ENCODE results near the gene MLN.

Gene MLN

DNA sequence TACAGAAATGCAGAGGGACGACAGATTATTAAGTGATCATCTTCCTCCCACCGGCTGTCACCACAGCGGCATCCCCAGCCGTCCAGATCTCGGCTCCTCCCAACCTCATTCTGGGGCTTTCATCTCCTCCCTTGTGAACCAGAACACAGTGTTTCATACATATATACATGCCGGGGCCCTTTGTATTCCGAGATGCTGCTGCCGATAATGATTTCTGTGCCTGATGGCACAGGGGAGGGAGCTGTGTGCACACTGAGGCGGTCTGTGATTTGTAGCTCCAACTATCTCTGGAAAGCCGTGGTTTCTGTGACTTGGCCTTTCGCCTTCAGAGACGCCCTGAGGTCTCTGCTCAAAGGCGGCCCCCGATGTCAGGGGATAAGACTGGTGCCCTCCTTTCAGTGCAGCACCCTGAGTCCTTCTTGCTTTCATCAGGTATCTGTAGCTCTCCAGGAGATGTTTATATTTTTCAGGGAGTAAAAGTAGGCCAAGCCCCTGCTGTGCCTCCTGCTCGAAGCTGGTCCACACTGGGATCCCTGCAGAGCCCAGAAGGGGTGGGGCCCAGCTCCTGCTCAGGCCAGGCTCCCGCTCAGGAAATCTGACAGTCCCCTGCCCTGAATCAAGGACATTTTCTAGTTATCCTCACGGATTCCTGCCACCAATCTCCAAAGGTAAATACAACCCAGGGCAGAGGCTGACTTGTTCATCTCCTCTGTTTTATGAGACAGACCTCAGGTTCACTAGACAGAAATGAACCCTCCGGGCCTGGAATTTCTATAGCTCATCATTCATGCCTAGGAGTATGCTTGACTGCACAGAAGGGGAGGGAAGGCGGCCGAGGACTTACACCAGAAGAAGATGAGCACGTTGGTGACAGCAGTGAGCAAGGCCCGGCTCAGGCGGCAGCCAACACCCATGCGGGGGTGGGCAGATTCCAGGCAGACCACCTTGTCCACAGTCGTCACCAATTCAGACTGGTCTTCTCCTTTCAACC is 26.1 kb downstream of the MLN start:
- H3K36me3 ChIP-seq (replicated peaks; ENCODE audit: insufficient read depth, low read length): no peaks in the 10 kb centered on the region
- no peak for DNase-seq
- H3K27me3 ChIP-seq (replicated peaks; ENCODE audit: insufficient read depth, low read length): no peaks in the 10 kb centered on the region
- H4K20me1 ChIP-seq (ENCODE audit: insufficient read depth, low read length): no peaks in the 10 kb centered on the region
- no peaks in the 10 kb centered on the region for H3K79me2 ChIP-seq (ENCODE audit: low read length)
- H3K9me2 ChIP-seq (replicated peaks; ENCODE audit: insufficient read depth, low read length): no peaks in the 10 kb centered on the region
- TF ChIP-seq EZH2phosphoT487 (IDR thresholded peaks at IDR 0.05; ENCODE audit: low read length): no peak
- no peak for TF ChIP-seq CTCF (IDR thresholded peaks at IDR 0.05; ENCODE audit: low read length)
- no peak for TF ChIP-seq EZH2 (optimal IDR thresholded peaks at IDR 0.05; ENCODE audit: low read depth, low read length)
- no peaks in the 10 kb centered on the region for H3K9me3 ChIP-seq (replicated peaks; ENCODE audit: insufficient read depth, low read length)
- no peaks in the 10 kb centered on the region for H3F3A ChIP-seq (ENCODE audit: insufficient read depth, low read length)
- H3K4me1 ChIP-seq (ENCODE audit: low read length): no peaks in the 10 kb centered on the region
- no peak overlapping the region for H3K4me3 ChIP-seq (ENCODE audit: low read length)
- H3K4me2 ChIP-seq (ENCODE audit: low read depth, low read length): no peak overlapping the region
- H3K9ac ChIP-seq (ENCODE audit: low read length): no peak overlapping the region
- H2AFZ ChIP-seq (ENCODE audit: low read length): no peak overlapping the region
- no peak overlapping the region for H3K27ac ChIP-seq (ENCODE audit: low read length)

GRCh38 chr6:33776764-33777163 is 27.0 kb downstream of the MLN start:
- Histone ChIP-seq H3F3A (ENCODE audit: insufficient read depth, low read length) (no peaks in the 10 kb centered on the region), H3K79me2 (ENCODE audit: low read length) (no peaks in the 10 kb centered on the region), H3K4me3 (ENCODE audit: low read length) (no peak overlapping the region), H3K27ac (ENCODE audit: low read length) (no peak overlapping the region), H2AFZ (ENCODE audit: low read length) (no peak overlapping the region), H3K4me2 (ENCODE audit: low read depth, low read length) (no peak overlapping the region), H3K9ac (ENCODE audit: low read length) (no peak overlapping the region), H4K20me1 (ENCODE audit: insufficient read depth, low read length) (no peaks in the 10 kb centered on the region), H3K9me2 (replicated peaks; ENCODE audit: insufficient read depth, low read length) (no peaks in the 10 kb centered on the region), H3K4me1 (ENCODE audit: low read length) (no peaks in the 10 kb centered on the region), H3K9me3 (replicated peaks; ENCODE audit: insufficient read depth, low read length) (no peaks in the 10 kb centered on the region), H3K27me3 (replicated peaks; ENCODE audit: insufficient read depth, low read length) (no peaks in the 10 kb centered on the region), H3K36me3 (replicated peaks; ENCODE audit: insufficient read depth, low read length) (no peaks in the 10 kb centered on the region)
- no peak for DNase-seq
- TF ChIP-seq EZH2 (optimal IDR thresholded peaks at IDR 0.05; ENCODE audit: low read depth, low read length) (no peak), CTCF (IDR thresholded peaks at IDR 0.05; ENCODE audit: low read length) (no peak), EZH2phosphoT487 (IDR thresholded peaks at IDR 0.05; ENCODE audit: low read length) (no peak)

DNA sequence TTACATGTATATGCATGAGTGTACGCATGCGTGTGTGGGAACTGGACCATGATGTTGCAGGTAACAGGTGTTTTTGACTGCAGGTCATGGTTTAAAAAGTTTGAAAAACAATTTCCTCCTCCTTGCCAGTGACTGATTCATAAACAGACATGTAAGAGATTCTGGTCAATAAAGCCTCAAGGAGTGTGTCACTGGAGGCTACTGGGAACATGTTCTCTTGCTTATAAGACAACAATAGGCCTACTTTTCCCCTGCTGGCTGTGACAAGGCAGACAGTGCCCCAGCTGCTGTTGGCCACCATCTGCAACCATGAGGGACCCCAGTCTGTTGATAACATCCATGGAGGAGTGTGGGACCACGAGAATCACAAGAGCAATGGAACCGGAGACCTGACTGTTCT is 27.6 kb downstream of the MLN start:
- Histone ChIP-seq H3K9me3 (replicated peaks; ENCODE audit: insufficient read depth, low read length) (no peaks in the 10 kb centered on the region), H3K4me1 (ENCODE audit: low read length) (no peaks in the 10 kb centered on the region), H3K9ac (ENCODE audit: low read length) (no peak overlapping the region), H3K36me3 (replicated peaks; ENCODE audit: insufficient read depth, low read length) (no peaks in the 10 kb centered on the region), H3K27ac (ENCODE audit: low read length) (no peak overlapping the region), H3K9me2 (replicated peaks; ENCODE audit: insufficient read depth, low read length) (no peaks in the 10 kb centered on the region), H3K4me2 (ENCODE audit: low read depth, low read length) (no peak overlapping the region), H4K20me1 (ENCODE audit: insufficient read depth, low read length) (no peaks in the 10 kb centered on the region), H3K79me2 (ENCODE audit: low read length) (no peaks in the 10 kb centered on the region), H3K27me3 (replicated peaks; ENCODE audit: insufficient read depth, low read length) (no peaks in the 10 kb centered on the region), H2AFZ (ENCODE audit: low read length) (no peak overlapping the region), H3F3A (ENCODE audit: insufficient read depth, low read length) (no peaks in the 10 kb centered on the region), H3K4me3 (ENCODE audit: low read length) (no peak overlapping the region)
- no peak for DNase-seq
- TF ChIP-seq EZH2 (optimal IDR thresholded peaks at IDR 0.05; ENCODE audit: low read depth, low read length) (no peak), EZH2phosphoT487 (IDR thresholded peaks at IDR 0.05; ENCODE audit: low read length) (no peak), CTCF (IDR thresholded peaks at IDR 0.05; ENCODE audit: low read length) (no peak)
